Type B pancreatic cell (in vitro differentiated cells): Measurements from ENCODE around the gene NTM. TPM values are rescaled to one million over a fixed set of nuclear protein-coding genes. Genes with fewer than 3 reads are reported as not detected.

Experiments
- DNase-seq: peaks from one replicate; pipeline ENCODE4 v3.0.0; 2021; ENCODE audit warnings: mixed read lengths; ENCODE audit not compliant: unreplicated experiment; ENCODE audit errors: extremely low spot score
- H3K27ac Mint-ChIP-seq: 2 replicates; pipeline ENCODE4 v1.8.0; 2021; ENCODE audit warnings: mild to moderate bottlenecking, mixed read lengths
- H3K27me3 Mint-ChIP-seq: 2 replicates; pipeline ENCODE4 v1.8.0; 2021; ENCODE audit warnings: mixed read lengths
- H3K36me3 Mint-ChIP-seq: 2 replicates; pipeline ENCODE4 v1.8.0; 2021; ENCODE audit warnings: mixed read lengths
- H3K4me1 Mint-ChIP-seq: one replicate; pipeline ENCODE4 v1.8.0; 2021; ENCODE audit warnings: mixed read lengths; ENCODE audit not compliant: unreplicated experiment
- H3K4me3 Mint-ChIP-seq: 2 replicates; pipeline ENCODE4 v1.8.0; 2021; ENCODE audit warnings: mild to moderate bottlenecking, mixed read lengths
- H3K9me3 Mint-ChIP-seq: 2 replicates; pipeline ENCODE4 v1.8.0; 2021; ENCODE audit warnings: mixed read lengths
- total RNA-seq: library from RNA; stranded (reverse); gene quantifications from 2 replicates; pipeline ENCODE4 v1.2.1, GENCODE V29; 2021; ENCODE audit warnings: low replicate concordance
- TF ChIP-seq, protein P1 (sequence below): fragments of 200-600 bp; sonication (generic); conservative IDR thresholded peaks from 2 replicates; pipeline ENCODE4 v1.5.0; 2021; ENCODE audit warnings: antibody characterized with exemption, mild to moderate bottlenecking

The NTM gene
- total RNA-seq, 1 donor from 2014 or later, result 19.2 TPM

DNA sequence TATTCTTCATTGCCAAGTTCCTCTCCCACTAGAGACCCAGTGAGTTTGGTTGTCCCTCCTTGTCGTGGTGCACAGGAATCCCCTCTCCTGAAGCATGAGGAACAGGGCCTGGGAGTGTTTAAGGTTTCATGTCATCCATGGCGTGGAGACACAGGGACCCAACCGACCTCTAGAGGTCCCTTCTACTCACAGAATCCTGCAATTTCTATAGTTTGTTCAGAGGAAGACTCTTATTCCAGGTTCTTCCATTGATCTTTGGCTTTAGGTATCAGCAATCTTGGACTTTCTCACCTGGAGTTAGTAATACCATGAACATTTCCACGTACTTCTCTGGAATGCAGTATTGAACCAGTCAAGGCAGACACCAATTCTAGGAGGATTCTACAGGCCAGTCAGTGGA, 548.2 kb downstream of the NTM start:
- Mint-ChIP-seq H3K4me1 (no peaks in the 10 kb centered on the region), H3K9me3 (no peaks in the 10 kb centered on the region), H3K4me3 (no peak overlapping the region), H3K36me3 (no peaks in the 10 kb centered on the region), H3K27ac (no peak overlapping the region), H3K27me3 (peaks cover 50% of the 10 kb centered on the region)
- DNase-seq, result no peak
- TF ChIP-seq, protein P1, sequence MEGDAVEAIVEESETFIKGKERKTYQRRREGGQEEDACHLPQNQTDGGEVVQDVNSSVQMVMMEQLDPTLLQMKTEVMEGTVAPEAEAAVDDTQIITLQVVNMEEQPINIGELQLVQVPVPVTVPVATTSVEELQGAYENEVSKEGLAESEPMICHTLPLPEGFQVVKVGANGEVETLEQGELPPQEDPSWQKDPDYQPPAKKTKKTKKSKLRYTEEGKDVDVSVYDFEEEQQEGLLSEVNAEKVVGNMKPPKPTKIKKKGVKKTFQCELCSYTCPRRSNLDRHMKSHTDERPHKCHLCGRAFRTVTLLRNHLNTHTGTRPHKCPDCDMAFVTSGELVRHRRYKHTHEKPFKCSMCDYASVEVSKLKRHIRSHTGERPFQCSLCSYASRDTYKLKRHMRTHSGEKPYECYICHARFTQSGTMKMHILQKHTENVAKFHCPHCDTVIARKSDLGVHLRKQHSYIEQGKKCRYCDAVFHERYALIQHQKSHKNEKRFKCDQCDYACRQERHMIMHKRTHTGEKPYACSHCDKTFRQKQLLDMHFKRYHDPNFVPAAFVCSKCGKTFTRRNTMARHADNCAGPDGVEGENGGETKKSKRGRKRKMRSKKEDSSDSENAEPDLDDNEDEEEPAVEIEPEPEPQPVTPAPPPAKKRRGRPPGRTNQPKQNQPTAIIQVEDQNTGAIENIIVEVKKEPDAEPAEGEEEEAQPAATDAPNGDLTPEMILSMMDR, result no peak

DNA sequence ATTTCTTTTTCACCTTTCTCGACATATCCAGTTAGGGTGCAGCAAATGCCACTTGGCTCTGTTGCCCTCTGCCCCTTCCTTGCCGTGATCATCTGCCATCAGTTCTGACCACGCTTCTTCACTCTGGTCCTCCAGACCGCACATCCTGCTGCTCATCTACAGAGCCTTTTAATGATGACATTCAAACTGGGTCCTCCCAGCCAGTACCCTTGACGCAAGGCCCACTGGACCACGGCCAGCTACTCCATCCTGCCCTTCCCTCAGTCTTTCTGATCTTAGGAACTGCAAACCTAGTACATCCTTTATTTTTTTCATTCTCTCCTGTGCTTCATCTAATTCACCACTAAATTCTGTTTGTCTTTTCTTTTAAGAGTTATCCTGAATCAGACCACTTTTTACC, 551.8 kb downstream of the NTM start:
- Mint-ChIP-seq H3K27me3 (peaks cover 36% of the 10 kb centered on the region), H3K4me3 (no peak overlapping the region), H3K27ac (no peak overlapping the region), H3K36me3 (no peaks in the 10 kb centered on the region), H3K9me3 (no peaks in the 10 kb centered on the region), H3K4me1 (peaks cover 10% of the 10 kb centered on the region)
- no peak for DNase-seq
- TF ChIP-seq, protein P1, result no peak

DNA sequence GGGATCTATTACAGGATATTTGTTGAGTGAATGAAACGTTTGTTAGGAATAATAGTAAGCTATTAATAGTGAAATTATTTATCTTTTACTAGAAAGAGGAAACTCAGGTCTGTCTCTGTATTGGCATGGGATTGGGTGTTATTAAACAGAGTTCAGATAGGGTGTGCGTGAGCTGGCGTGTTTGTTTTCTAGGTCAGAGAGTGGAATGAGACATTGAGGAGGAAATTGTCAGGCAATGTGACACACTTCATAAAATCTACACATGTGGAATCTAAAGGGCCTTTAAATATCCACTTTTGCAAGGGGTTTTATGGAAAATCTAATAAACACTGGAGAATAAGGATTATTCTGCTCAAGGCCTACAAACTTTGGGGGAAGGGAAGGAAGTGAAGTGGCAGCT, 552.9 kb downstream of the NTM start:
- Mint-ChIP-seq H3K4me3 (no peak overlapping the region), H3K4me1 (peaks cover 10% of the 10 kb centered on the region), H3K36me3 (no peaks in the 10 kb centered on the region), H3K27me3 (peaks cover 30% of the 10 kb centered on the region), H3K27ac (no peak overlapping the region), H3K9me3 (no peaks in the 10 kb centered on the region)
- TF ChIP-seq, protein P1, result no peak
- DNase-seq, result no peak

DNA sequence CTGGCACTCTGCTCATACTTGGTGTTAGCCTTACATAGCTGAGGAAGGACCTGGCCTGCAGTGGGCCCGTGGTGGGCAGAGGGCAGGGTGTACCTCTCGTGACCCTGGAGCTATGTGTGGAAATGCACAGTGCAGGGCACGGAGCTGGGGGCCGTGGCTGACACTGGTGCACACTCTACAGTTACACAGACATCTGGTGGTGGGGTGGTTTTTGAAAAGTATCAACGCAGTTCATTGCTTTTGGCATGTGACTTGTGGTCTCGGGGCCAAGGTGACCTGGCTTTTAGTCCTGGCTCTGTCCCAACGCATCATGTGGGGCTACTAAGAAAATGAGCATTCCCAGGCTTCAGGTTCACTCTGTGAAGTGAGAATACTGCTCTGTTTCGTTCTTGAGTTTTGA, 553.6 kb downstream of the NTM start:
- TF ChIP-seq, protein P1, result no peak
- H3K27me3 Mint-ChIP-seq, result peaks cover 26% of the 10 kb centered on the region
- no peak for DNase-seq
- peaks cover 10% of the 10 kb centered on the region for H3K4me1 Mint-ChIP-seq
- peak overlapping the region; percentile 2 for H3K27ac Mint-ChIP-seq
- no peak overlapping the region for H3K4me3 Mint-ChIP-seq
- no peaks in the 10 kb centered on the region for H3K9me3 Mint-ChIP-seq
- no peaks in the 10 kb centered on the region for H3K36me3 Mint-ChIP-seq

DNA sequence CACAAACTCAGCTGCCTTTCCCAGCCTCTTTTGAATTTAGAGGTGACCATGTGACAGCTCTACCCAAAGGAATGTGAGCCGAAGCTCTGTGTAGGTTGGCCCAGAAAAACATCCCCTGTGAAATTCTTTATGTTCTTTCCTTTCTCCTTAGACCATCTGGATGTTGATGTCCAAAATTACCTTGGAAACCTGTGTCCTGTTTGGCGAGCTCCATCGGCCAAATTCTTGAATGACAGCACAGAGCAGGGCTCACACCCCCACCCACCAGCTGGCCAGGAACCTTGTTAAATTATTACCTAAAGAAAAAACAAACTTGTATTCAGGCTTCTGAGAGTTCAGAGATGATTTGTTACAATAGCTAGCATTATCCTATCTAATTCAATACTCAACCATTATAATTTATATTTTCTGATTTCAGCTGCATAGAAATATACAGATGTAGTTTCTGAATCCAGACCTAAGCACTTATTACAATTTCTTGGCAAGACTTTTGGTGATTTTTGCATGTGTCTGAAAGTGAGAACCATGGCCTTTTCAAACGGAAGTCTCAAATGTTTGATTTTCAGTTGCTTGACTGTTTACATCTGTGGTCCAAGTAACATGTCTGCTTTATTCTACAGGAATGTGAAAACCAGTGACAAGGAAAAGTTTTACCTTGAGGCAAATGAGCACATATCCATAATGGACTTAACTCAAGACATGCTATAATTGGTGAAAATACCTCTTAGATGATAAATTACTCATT, 554.2 kb downstream of the NTM start:
- Mint-ChIP-seq H3K27ac (peak overlapping the region; percentile 2), H3K4me3 (no peak overlapping the region), H3K27me3 (peaks cover 23% of the 10 kb centered on the region), H3K36me3 (no peaks in the 10 kb centered on the region), H3K9me3 (no peaks in the 10 kb centered on the region), H3K4me1 (peaks cover 10% of the 10 kb centered on the region)
- no peak for DNase-seq
- TF ChIP-seq, protein P1, result no peak
